SK-N-SH (cell line): Measurements from ENCODE around the gene IRGC. TPM values are rescaled to one million over a fixed set of nuclear protein-coding genes. Genes with fewer than 3 reads are reported as not detected.

ENCODE experiments used
- CTCF ChIA-PET: fragments of 300-600, 350-600 bp; formaldehyde crosslinking; extraction: SDS; loops from one replicate; lab custom pipeline; 2021; lab: Yijun Ruan, JAX
- POLR2A ChIA-PET: fragments of 350-600 bp; sonication (Branson Sonifier 250); formaldehyde crosslinking; extraction: SDS; loops from one replicate; lab custom pipeline; 2020; ENCODE audit warnings: antibody characterized with exemption, inconsistent platforms; lab: Yijun Ruan, JAX
- DNase-seq: peaks from one replicate; pipeline ENCODE4 v3.0.0; 2012
- H2AFZ ChIP-seq: fragments of 200-600 bp; sonication (generic); 2 replicates; pipeline ENCODE4 v1.8.1; 2016; ENCODE audit warnings: antibody characterized with exemption, mild to moderate bottlenecking, low read depth
- H3F3A ChIP-seq: fragments of 200-600 bp; sonication (generic); replicated peaks from 2 replicates; pipeline ENCODE3; 2016; ENCODE audit warnings: antibody characterized with exemption, mild to moderate bottlenecking; ENCODE audit not compliant: insufficient read depth
- H3K27ac ChIP-seq, 2 experiments: fragments of 200-500 bp in 1 of 2; fragments of 200-600 bp in 1 of 2; sonication (Bioruptor generic) in 1 of 2; sonication (generic), shearing (Covaris generic) in 1 of 2; 2 replicates each; pipeline versions ENCODE4 v1.5.1 to v1.6.1; 2014 to 2016; ENCODE audit warnings: low read depth in 2 of 2, inconsistent platforms in 1 of 2, low read length in 1 of 2, mild to moderate bottlenecking in 1 of 2, mixed read lengths in 1 of 2
- H3K27me3 ChIP-seq: fragments of 200-600 bp; sonication (generic), shearing (Covaris generic); 2 replicates; pipeline ENCODE4 v1.6.1; 2016; ENCODE audit warnings: mixed run types; ENCODE audit not compliant: insufficient read depth
- H3K36me3 ChIP-seq, 2 experiments: fragments of 200-500 bp in 1 of 2; fragments of 200-600 bp in 1 of 2; sonication (Bioruptor generic) in 1 of 2; sonication (generic) in 1 of 2; replicated peaks in 1 of 2; 2 replicates each; pipeline versions ENCODE3 to v1.5.1; 2014 to 2016; ENCODE audit warnings: low read length in 1 of 2, mild to moderate bottlenecking in 1 of 2; ENCODE audit not compliant: insufficient read depth in 2 of 2, control insufficient read depth in 1 of 2
- H3K4me1 ChIP-seq, 2 experiments: fragments of 200-500 bp in 1 of 2; fragments of 200-600 bp in 1 of 2; sonication (Bioruptor generic) in 1 of 2; sonication (generic), shearing (Covaris generic) in 1 of 2; 2 replicates each; pipeline versions ENCODE4 v1.5.1 to v1.6.1; 2014 to 2016; ENCODE audit warnings: low read depth in 1 of 2, low read length in 1 of 2, mixed run types in 1 of 2; ENCODE audit not compliant: insufficient read depth in 2 of 2, control insufficient read depth in 1 of 2
- H3K4me2 ChIP-seq: fragments of 200-600 bp; sonication (generic), shearing (Covaris generic); 2 replicates; pipeline ENCODE4 v1.6.1; 2017; ENCODE audit warnings: mixed run types
- H3K4me3 ChIP-seq, 2 experiments: fragments of 200-500 bp in 1 of 2; fragments of 200-600 bp in 1 of 2; sonication (Bioruptor generic) in 1 of 2; sonication (generic), shearing (Covaris generic) in 1 of 2; 2 replicates each; pipeline versions ENCODE4 v1.5.1 to v1.8.1; 2014 to 2016; ENCODE audit warnings: low read depth in 2 of 2, inconsistent platforms in 1 of 2, low read length in 1 of 2, mild to moderate bottlenecking in 1 of 2, mixed read lengths in 1 of 2, moderate library complexity in 1 of 2
- H3K79me2 ChIP-seq: fragments of 200-600 bp; sonication (generic); 2 replicates; pipeline ENCODE4 v1.8.1; 2017; ENCODE audit warnings: mild to moderate bottlenecking; ENCODE audit not compliant: insufficient read depth
- H3K9ac ChIP-seq: fragments of 200-600 bp; sonication (generic); 2 replicates; pipeline ENCODE4 v1.6.1; 2017; ENCODE audit warnings: mixed run types
- H3K9me2 ChIP-seq: fragments of 200-600 bp; sonication (generic); 2 replicates; pipeline ENCODE4 v1.6.1; 2017; ENCODE audit warnings: mixed run types
- H3K9me3 ChIP-seq: fragments of 200-600 bp; sonication (generic); 2 replicates; pipeline ENCODE4 v1.6.1; 2017; ENCODE audit warnings: mixed run types, mild to moderate bottlenecking, moderate library complexity
- H4K20me1 ChIP-seq: fragments of 200-600 bp; sonication (generic); 2 replicates; pipeline ENCODE4 v1.6.1; 2017; ENCODE audit warnings: mild to moderate bottlenecking, mixed run types; ENCODE audit not compliant: insufficient read depth
- CHD2 ChIP-seq: fragments of 150-350 bp; IDR thresholded peaks from 2 replicates; pipeline ENCODE4 v1.6.1; 2018; ENCODE audit warnings: low read length; ENCODE audit not compliant: partially characterized antibody
- EZH2phosphoT487 ChIP-seq: fragments of 200-600 bp; sonication (generic); IDR thresholded peaks from 2 replicates; pipeline ENCODE4 v1.6.1; 2017; ENCODE audit warnings: low read depth, mixed run types, mild to moderate bottlenecking, antibody characterized with exemption, moderate library complexity, borderline replicate concordance
- GABPA ChIP-seq: IDR thresholded peaks from 2 replicates; pipeline ENCODE4 v1.4.0; 2012; ENCODE audit warnings: low read depth, mild to moderate bottlenecking
- IRF3 ChIP-seq: fragments of 150-350 bp; IDR thresholded peaks from 2 replicates; pipeline ENCODE4 v1.6.1; 2016; ENCODE audit warnings: mild to moderate bottlenecking, low read depth, low read length
- MAX ChIP-seq: IDR thresholded peaks from 2 replicates; pipeline ENCODE4 v1.4.0; 2012; ENCODE audit warnings: low read depth
- MEF2A ChIP-seq: IDR thresholded peaks from 2 replicates; pipeline ENCODE4 v1.4.0; 2012; ENCODE audit warnings: low read depth, borderline replicate concordance
- NFIC ChIP-seq: IDR thresholded peaks from 2 replicates; pipeline ENCODE4 v1.4.0; 2012; ENCODE audit warnings: borderline replicate concordance
- PBX3 ChIP-seq: IDR thresholded peaks from 2 replicates; pipeline ENCODE4; 2012
- POLR2AphosphoS5 ChIP-seq: IDR thresholded peaks from 2 replicates; pipeline ENCODE4 v1.6.1; 2012; ENCODE audit warnings: low read depth, low read length
- RAD21 ChIP-seq: IDR thresholded peaks from 2 replicates; pipeline ENCODE4 v1.6.1; 2012; ENCODE audit warnings: mild to moderate bottlenecking, low read length
- RCOR1 ChIP-seq: fragments of 150-350 bp; IDR thresholded peaks from 2 replicates; pipeline ENCODE4 v1.6.1; 2017; ENCODE audit warnings: antibody characterized with exemption, low read length
- RXRA ChIP-seq: IDR thresholded peaks from 2 replicates; pipeline ENCODE4 v1.4.0; 2012; ENCODE audit warnings: low read depth, mild to moderate bottlenecking, borderline replicate concordance
- SIN3A ChIP-seq: IDR thresholded peaks from 2 replicates; pipeline ENCODE4 v1.6.1; 2012; ENCODE audit warnings: low read depth, mild to moderate bottlenecking, low read length, moderate library complexity, borderline replicate concordance
- TCF12 ChIP-seq: IDR thresholded peaks from 2 replicates; pipeline ENCODE4 v1.4.0; 2012
- USF1 ChIP-seq: IDR thresholded peaks from 2 replicates; pipeline ENCODE4 v1.4.0; 2012; ENCODE audit warnings: low read depth, borderline replicate concordance
- ZBTB33 ChIP-seq: IDR thresholded peaks from 2 replicates; pipeline ENCODE4 v1.4.0; 2012; ENCODE audit warnings: low read depth, borderline replicate concordance
- WGBS: methylation state at CpG from one replicate; pipeline ENCODE4 v1.1.6; 2017; ENCODE audit warnings: low lambda C conversion rate; 5-methylcytosine and 5-hydroxymethylcytosine counted together
- polyA plus RNA-seq, 3 experiments: library from polyadenylated mRNA; depleted of rRNA; stranded (reverse); fragments of >200 nt; gene quantifications; 2 replicates each; pipeline ENCODE4 v1.2.3, GENCODE V29; 2012

The IRGC gene
- polyA plus RNA-seq, 1 of the 3 experiments (the other 2 are of a cell fraction), result not detected

- no peak overlapping the region for H2AFZ ChIP-seq
- H3F3A ChIP-seq, result peaks cover 6% of the 10 kb centered on the region
- no peaks in the 10 kb centered on the region for H3K79me2 ChIP-seq
- no peak for DNase-seq
- peaks cover 10 to 17% of the 10 kb centered on the region in 2 experiments for H3K36me3 ChIP-seq
- no peak overlapping the region for H3K9ac ChIP-seq
- H4K20me1 ChIP-seq, result no peaks in the 10 kb centered on the region
- H3K9me2 ChIP-seq, result no peaks in the 10 kb centered on the region
- no peak overlapping the region for H3K27ac ChIP-seq
- no peak overlapping the region for H3K4me3 ChIP-seq
- WGBS, result 85% methylated on average over 7 of the region's 7 CpGs
- TF ChIP-seq RAD21, result no peak
- TF ChIP-seq USF1, result no peak
- no peak for TF ChIP-seq MAX
- no peak for TF ChIP-seq IRF3
- no peak for TF ChIP-seq ZBTB33
- no peak for TF ChIP-seq SIN3A
- TF ChIP-seq NFIC, result no peak
- no peak for TF ChIP-seq GABPA
- TF ChIP-seq EZH2phosphoT487, result no peak
- TF ChIP-seq RXRA, result no peak
- TF ChIP-seq PBX3, result no peak
- no peak for TF ChIP-seq RCOR1
- TF ChIP-seq TCF12, result no peak
- no peak for TF ChIP-seq POLR2AphosphoS5
- TF ChIP-seq CHD2, result no peak
- no peak for TF ChIP-seq MEF2A
- no peaks in the 10 kb centered on the region for H3K27me3 ChIP-seq
- H3K4me2 ChIP-seq, result no peak overlapping the region
- POLR2A ChIA-PET, result no interaction called here
- CTCF ChIA-PET, result interaction anchor here (1.2 to 2.1 kb wide), 2 partner anchors 10 to 19 kb away, joined by 3 to 9 read pairs; partner anchors contain the start of gene IRGC
- H3K9me3 ChIP-seq, result no peaks in the 10 kb centered on the region
- no peaks in the 10 kb centered on the region for H3K4me1 ChIP-seq
These were observed 9.6 kb downstream of the IRGC start for GRCh38 chr19:43725468-43725867.
